ENCODE results near the gene RAP2A.

The RAP2A gene

DNA sequence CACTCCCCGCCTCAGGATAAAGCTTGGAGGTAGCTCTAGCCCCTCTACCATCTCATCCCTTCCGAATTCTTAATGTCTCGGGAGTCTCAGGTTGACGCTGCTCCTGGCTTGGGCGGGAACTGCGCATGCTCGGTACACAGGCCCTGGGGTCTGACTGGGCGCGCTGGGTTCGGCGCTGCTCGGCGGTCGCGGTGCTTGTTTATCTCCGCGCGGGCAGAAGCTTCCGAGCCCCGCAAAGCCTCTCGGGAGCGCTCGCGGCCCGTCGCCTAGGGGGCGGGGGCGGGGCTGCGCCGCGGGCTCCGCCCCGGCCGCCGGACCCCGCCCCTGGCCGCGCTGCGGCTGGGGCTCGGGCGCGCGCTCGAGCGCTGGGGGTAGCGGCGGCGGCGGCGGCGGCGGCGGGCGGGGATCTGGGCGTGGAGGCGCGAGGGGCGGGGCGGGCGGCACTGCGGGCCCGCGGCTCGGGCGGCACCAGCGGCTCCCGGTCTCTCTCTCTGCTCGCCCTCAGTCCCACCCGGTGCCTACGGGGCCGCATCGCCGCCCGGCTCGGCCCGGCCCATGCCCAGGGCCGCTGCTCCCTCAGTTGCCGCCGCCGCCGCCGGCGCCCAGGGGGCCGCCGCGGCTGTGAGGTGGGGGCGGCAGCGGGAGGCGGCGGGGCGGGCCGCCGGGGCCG lies at the start of gene RAP2A:
Gene RAP2A, plus strand, starts transcription at position 443 of the 670 bp plus-strand sequence. CDS start 302 bp downstream, outside the sequence.
- TF ChIP-seq, protein P1, sequence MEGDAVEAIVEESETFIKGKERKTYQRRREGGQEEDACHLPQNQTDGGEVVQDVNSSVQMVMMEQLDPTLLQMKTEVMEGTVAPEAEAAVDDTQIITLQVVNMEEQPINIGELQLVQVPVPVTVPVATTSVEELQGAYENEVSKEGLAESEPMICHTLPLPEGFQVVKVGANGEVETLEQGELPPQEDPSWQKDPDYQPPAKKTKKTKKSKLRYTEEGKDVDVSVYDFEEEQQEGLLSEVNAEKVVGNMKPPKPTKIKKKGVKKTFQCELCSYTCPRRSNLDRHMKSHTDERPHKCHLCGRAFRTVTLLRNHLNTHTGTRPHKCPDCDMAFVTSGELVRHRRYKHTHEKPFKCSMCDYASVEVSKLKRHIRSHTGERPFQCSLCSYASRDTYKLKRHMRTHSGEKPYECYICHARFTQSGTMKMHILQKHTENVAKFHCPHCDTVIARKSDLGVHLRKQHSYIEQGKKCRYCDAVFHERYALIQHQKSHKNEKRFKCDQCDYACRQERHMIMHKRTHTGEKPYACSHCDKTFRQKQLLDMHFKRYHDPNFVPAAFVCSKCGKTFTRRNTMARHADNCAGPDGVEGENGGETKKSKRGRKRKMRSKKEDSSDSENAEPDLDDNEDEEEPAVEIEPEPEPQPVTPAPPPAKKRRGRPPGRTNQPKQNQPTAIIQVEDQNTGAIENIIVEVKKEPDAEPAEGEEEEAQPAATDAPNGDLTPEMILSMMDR (IDR thresholded peaks at IDR 0.05; ENCODE audit: low read length, missing control alignments) = no peak
- peak within 1 kb of the TSS; percentile 90 for H3K4me3 ChIP-seq (replicated peaks; ENCODE audit: low read depth, low read length)
- peak; percentile 95 for DNase-seq (ENCODE audit: low read depth)

DNA sequence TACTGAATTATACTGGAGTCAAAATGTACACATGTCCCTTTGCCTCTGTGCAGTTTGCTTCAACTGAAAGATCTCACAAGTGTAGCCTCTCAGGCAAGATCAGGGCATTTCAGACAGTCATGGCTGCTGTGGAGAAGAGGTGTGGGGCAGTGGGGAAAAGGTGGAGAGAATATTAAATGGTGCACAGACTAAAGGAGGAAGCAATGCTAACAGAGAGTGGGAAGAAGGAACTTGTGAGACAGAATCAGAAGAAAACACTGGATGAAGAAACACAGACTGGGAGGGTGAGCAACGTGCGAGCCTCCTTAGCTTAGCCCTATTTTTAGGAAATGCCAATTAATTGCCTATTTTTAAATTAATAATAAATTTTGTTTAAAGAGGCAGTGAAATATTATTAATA lies 49.6 kb upstream of the RAP2A start:
- DNase-seq (ENCODE audit: low read depth) = no peak
- TF ChIP-seq, protein P1 (IDR thresholded peaks at IDR 0.05; ENCODE audit: low read length, missing control alignments) = no peak
- H3K4me3 ChIP-seq (replicated peaks; ENCODE audit: low read depth, low read length) = no peak overlapping the region

DNA sequence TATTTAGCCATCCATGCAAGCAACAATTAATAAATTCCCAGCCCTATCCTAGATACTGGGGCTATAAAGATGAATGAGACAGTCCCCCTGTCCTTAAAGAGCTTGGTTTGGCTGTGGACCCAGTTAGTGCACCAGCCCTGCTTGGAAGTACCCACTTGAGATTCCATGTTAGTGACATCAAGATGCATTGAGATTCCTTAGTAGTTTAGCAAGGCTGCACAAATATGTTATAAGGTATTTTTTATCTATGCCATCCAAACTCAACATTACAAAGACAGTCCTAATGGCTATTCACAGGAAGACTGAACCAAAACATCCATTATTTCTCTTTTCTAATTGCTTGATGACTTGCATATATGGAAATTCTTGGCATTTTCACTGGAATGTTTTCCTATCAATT lies 48.8 kb upstream of the RAP2A start:
- TF ChIP-seq, protein P1 (IDR thresholded peaks at IDR 0.05; ENCODE audit: low read length, missing control alignments) = no peak
- DNase-seq (ENCODE audit: low read depth) = no peak
- no peak overlapping the region for H3K4me3 ChIP-seq (replicated peaks; ENCODE audit: low read depth, low read length)

DNA sequence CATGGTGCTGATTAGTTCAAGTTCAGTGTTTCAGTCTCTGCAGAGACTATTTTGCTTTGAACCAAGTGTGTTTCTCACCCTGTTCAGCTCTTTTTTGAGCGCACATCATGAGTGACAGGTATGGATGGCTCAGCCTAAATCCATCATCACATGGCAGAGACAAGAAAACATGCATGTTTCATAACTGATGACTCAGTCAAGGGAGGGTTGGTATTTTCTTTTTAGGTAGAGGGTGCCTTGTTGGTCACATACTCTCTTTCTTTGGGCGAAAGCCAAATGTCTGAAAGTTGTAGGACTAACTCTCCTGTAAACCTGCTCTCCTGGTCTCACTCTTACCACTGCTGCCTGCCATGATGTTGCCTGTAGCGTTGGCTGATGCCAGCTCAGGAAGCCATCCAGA lies 48.1 kb upstream of the RAP2A start:
- no peak overlapping the region for H3K4me3 ChIP-seq (replicated peaks; ENCODE audit: low read depth, low read length)
- TF ChIP-seq, protein P1 (IDR thresholded peaks at IDR 0.05; ENCODE audit: low read length, missing control alignments) = no peak
- DNase-seq (ENCODE audit: low read depth) = peak; percentile 17

DNA sequence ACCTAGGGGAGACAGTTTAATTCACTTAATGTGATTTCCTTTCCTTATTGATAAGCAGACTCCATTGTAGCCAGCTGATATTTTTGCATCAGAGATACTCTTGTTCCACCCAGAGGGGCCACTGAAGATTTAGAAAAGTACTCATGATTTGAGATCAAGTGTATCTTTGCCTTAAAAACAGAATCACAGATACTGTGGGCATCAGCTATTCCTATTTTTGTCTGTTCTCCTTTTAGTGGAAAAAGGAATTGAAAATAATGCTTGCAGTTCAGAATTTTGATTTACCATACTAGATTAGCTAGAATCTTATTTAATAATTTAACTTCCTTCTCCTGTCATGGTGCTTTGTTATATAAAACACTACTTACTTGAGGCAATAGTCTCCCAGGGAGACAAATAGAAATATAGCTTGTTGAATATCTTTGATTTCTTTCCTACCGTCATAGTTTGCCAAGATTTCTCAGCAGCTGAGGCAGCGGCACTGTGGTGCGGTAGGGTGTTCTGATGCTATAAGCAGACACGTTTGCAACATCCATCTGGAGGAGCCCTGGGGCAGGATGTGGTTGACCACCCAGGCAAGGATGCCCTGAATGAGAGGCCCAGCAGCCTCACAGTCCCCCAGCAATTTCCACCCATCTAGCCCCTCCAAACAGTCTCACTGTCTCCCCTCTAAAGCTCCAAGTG lies 47.0 kb upstream of the RAP2A start:
- DNase-seq (ENCODE audit: low read depth) = no peak
- H3K4me3 ChIP-seq (replicated peaks; ENCODE audit: low read depth, low read length) = no peak overlapping the region
- TF ChIP-seq, protein P1 (IDR thresholded peaks at IDR 0.05; ENCODE audit: low read length, missing control alignments) = no peak

DNA sequence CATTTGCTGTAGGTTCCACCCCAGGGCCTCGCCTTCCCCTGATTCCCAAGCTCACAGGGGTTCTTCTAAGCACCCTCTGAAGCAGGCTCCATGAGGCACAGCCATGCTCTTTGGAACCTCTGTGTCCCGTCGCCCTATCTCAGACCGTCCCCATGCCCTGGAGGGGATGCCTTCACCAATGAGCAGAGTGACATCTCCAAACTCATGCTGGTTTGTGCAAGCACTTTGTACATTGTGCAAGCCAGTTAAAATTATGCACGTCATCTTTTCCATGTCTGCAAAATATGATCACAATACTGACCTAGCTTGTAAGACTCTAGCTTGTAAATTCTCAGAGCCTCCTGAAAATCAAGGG lies 46.5 kb upstream of the RAP2A start:
- H3K4me3 ChIP-seq (replicated peaks; ENCODE audit: low read depth, low read length) = no peak overlapping the region
- TF ChIP-seq, protein P1 (IDR thresholded peaks at IDR 0.05; ENCODE audit: low read length, missing control alignments) = no peak
- no peak for DNase-seq (ENCODE audit: low read depth)
